Measurements from ENCODE around the gene RNASET2.
"Not testable (repeated sequence)": the region's sequence is repeated elsewhere in the genome, so short reads cannot be mapped to it uniquely, and the experiment has no call there.

Gene RNASET2

GRCh38 chr6:166969390-166970002 is 13.1 kb upstream of the RNASET2 start:
- no peak for DNase-seq

DNA sequence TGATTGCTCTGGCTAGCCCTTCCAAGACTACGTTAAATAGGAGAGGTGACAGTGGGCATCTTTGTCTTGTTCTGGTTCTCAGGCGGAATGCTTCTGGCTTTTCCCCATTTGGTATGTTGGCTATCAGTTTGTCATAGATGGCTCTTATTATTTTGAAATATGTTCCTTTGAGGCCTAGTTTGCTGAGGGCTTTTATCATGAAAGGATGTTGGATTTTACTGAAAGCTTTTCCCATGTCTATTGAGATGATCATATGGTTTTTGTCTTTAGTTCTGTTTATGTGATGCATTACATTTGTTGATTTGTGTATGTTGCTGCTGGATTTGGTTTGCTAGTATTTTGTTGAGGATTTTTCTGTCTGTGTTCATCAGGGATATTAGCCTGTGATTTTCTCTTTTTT is 9.9 kb upstream of the RNASET2 start:
- no peak for DNase-seq

DNA sequence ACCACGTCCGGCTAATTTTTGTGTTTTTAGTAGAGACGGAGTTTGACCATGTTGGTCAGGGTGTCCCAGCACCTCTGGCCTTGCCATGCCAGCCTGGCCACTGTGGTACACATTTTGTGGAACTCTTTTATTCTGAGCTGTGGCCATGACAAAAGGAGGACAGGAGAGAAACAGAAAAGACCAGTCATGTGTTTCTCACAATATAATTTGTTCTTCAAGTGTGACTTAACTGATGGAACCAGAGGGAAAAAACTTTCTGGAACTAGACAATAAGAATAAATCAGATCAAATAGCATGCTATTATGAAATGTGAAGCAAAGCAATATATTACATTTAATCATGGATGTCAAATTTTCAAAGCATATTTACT is 4.2 kb upstream of the RNASET2 start:
- DNase-seq, result no peak

DNA sequence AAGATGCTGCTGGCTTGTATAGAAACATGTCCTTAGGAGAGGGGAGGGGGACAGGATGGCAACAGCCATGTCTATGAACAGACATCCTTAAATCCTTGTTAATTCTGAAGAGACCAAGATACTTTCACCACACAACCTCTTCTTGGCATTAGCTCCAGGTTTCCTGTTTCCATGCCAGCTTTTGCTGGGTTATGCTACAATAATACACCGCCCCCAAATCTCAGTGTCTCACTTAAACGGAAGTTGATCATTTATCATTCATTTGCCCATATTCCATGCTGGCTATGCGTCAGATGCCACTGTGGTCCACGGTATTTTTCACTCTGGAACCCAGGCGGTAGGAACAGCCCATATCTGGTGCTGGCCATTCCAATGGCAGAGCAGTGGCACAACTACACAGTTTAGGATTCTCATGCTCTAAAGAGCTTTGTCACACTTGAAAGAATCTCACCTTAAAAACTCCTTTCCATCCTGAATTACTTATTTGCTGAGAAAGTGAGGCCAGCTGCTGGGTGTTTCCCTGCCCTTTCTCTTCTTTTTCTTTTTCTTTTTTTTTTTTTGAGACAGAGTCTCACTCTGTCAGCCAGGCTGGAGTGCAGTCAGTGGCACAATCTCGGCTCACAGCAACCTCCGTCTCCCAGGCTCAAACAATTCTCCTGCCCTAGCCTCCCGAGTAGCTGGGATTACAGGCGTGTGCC is 3.7 kb upstream of the RNASET2 start:
- no peak for DNase-seq

GRCh38 chr6:166958926-166959861 is 2.8 kb upstream of the RNASET2 start:
- peak; percentile 45 for DNase-seq

- no peak for DNase-seq
Observed at GRCh38 chr6:166957805-166958076, 1.4 kb upstream of the RNASET2 start.

GRCh38 chr6:166957087-166957804 is 896 bp upstream of the RNASET2 start:
- peak; percentile 65 for DNase-seq

- no peak for DNase-seq
Observed at GRCh38 chr6:166955865-166956443, 396 bp downstream of the RNASET2 start.

DNA sequence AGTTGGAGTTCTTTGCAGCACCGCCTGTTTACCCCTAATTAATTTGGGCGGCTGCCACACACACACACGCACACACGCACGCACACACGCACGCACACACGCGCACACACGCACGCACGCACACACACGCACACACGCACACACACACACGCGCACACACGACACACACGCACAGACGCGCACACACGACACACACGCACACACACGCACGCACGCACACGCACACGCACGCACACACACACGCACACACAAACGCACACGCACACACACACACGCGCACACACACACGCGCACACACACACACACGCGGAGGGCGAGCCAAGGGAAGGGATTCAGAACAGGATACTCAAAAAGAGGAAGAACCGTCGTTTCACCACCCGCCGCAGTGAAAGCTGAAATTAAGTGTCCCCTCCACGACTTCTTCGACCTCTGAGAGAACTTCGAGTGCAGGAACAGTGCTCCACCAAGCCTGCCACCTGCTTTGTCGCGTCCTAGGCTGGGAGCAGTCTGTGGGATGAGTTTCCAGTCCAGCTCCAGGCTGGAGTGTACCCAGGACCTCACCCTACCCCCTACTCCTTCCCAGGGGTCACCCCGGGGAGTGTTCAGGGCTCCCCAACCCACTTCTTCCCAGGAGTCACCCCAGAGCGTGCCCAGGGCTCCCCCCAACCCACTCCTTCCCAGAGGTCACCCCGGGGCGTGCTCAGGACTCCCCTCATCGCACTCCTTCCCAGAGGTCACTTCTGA is 1.1 kb downstream of the RNASET2 start:
- peak; percentile 45 for DNase-seq

DNA sequence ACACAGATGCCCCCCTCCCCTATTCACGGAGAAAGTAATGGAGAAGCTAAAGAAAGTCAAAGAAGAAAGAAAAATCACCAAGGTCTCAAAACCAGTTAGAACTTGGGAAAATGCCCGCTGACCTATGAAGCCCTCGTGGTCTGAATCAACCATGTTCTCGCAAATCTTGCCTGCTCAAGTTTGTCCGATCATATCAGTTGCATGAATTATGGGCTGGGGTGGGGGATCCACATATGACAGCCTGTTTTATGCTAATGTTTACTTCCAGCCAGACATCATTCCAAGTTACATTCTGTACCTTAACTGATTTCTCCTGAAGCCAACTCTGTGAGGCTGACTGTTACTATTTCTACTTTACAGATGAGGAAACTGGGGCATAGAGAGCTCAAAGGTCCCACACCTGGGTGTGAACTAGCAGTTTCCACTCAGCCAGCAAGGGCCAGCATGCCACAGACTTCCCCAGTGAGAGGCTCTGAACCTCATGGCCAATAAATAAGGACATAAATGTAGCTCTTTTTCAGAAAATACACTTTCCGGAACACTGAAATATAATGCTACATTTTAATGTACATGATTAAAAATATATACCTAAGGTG is 2.1 kb downstream of the RNASET2 start:
- DNase-seq, result no peak

GRCh38 chr6:166952567-166953486 is 3.5 kb downstream of the RNASET2 start:
- peak; percentile 39 for DNase-seq

DNA sequence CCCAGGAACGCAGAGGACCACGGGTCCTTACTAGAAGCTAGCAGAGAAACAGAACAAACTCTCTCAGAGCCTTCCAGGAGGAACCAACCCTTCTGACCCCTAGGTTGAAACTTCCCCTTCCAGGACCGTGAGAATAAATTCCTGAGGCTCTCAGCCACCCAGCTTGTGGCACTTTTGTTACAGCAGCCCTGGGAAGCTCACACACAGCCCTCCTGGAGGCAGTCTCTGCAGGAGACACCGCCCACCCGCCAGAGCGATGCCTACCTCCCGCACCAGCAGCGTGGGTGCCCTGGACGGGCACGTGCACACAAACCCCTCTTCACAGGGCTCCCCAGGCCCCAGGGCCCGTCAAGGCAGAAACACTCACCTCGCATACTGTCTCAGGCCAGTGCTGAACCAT is 4.2 kb downstream of the RNASET2 start:
- DNase-seq, result peak; percentile 32

DNA sequence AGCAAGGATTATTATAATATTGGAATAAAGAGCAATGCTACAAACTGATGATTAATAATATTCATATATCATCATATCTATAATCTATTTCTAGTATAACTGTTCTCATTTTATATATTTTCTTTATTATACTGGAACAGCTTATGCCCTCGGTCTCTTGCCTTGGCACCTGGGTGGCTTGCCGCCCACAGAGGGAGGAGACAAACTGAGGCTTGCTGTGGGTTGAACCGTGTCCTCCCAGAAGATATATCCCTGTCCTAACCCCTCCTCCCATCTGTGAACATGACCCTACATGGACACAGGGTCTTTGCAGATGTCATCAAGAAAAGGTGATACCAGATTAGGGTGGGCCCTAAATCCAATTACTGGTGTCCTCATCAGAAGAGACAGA is 4.7 kb downstream of the RNASET2 start:
- no peak for DNase-seq

GRCh38 chr6:166950892-166951669 is 5.3 kb downstream of the RNASET2 start:
- peak; percentile 67 for DNase-seq

DNA sequence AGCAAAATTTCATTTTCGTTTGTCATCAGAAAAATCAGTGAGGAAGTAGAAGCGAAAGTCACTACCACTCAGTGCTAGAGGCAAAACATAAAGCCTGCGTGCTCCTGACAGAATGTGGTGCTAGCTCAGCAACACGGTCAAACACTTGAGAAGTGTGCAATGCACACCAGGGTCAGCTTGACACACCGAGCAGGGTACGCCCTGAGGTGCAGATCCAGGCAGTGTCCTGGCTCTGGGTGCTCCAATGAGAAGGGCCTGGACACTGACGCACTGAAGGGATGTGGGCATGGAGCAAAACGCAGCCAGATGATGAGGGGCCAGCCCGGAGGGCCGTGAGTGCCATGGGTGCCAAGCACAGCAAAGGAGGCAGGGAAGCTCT is 5.9 kb downstream of the RNASET2 start:
- DNase-seq, result no peak

DNA sequence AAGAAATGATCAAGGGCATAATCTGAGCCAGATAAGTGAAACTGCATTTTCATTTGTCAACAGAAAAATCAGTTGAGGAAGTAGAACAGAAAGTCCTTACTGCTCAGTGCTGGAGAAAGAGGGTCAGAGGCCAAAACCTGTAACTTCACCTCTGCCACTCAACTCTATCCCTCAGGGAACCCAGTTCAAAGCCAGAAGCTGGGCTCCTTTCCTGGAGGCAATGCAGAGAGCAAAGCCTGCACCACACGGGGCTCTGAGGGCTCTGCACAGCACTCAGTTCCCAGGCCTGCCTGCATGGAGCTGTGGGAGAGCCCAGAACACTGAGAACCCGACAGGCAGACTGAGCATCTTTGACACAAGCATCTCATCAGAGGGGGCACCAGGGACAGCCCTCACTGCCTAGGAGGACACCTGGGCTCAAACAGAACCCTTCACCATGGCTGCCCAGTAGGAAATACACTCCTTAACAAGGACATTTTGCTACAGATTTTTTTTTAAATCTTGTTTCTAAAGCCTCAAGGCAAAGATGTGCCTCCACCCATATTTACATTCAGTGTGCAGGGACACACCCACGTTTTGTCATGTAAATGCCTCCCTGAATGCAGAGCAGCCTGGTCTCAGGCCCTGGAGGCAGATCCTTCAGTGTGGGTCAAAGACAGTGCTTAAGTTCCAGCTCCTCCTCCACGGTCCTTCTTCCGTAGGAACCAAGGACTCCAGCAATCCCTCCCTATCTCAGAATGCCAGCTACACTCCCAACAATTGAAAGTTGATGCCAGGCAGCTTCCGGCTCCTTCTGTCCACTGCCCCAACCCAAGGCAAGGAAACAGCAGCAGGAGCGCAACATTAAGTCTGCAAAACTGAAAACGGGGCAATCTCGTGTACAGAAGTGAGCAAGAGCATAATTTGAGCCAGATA is 6.6 kb downstream of the RNASET2 start:
- DNase-seq, result no peak

DNA sequence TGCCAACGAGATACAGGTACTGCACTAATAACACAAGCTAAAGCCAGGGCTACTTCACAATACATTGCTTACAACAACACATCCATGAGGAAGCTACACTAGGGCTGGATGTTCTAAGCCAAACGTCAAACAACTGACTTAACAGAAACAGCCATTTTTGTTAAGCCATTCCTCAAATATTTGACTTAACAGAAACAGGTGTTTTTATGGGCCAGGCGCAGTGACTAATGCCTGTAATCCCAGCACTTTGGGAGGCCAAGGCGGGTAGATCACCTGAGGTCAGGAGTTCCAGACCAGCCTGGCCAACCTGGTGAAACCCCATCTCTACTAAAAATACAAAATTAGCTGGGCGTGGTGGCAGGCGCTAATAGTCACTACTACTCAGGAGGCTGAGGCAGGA is 7.6 kb downstream of the RNASET2 start:
- not testable (repeated sequence) for DNase-seq

DNA sequence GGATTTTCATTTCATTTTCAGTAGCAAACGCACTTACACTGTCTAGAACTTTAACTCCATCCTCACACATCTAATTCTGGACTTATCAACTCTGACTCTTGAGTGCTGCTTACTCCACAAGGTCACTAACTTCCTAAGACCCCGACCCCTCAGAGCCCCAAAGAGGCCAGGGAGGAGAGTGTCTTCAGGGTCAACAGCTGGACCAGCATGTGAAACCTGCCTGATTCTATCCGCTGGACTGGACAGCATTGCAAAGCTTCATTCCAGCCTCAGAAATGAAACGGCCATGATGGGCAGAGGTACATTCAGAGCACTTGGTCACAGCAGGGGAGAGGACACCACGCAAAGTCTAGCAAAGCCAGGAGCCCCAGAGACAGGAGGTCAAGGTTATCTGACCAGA is 9.1 kb downstream of the RNASET2 start:
- no peak for DNase-seq

DNA sequence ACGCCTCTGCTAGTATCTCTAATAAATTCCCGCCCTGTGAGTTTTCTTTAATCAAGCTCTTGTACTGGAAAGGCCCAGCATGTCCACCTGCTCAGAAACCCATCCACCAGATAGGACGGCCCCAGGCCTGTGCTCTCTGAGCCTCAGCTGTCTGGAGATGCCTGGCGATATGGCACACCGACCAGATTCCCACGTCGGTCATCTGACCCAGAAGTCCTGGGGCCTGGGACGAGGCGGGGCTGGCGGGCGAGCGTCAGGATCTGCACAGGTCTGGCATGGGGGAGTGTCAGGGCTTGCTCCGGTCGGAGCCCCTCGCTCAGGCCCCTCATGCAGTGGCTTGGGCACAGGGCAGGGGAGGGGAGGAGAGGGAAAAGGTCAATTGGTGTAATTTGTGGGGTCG is 10.2 kb downstream of the RNASET2 start:
- no peak for DNase-seq
